Measurements from ENCODE around the gene PACSIN1.

PACSIN1 gene

DNA sequence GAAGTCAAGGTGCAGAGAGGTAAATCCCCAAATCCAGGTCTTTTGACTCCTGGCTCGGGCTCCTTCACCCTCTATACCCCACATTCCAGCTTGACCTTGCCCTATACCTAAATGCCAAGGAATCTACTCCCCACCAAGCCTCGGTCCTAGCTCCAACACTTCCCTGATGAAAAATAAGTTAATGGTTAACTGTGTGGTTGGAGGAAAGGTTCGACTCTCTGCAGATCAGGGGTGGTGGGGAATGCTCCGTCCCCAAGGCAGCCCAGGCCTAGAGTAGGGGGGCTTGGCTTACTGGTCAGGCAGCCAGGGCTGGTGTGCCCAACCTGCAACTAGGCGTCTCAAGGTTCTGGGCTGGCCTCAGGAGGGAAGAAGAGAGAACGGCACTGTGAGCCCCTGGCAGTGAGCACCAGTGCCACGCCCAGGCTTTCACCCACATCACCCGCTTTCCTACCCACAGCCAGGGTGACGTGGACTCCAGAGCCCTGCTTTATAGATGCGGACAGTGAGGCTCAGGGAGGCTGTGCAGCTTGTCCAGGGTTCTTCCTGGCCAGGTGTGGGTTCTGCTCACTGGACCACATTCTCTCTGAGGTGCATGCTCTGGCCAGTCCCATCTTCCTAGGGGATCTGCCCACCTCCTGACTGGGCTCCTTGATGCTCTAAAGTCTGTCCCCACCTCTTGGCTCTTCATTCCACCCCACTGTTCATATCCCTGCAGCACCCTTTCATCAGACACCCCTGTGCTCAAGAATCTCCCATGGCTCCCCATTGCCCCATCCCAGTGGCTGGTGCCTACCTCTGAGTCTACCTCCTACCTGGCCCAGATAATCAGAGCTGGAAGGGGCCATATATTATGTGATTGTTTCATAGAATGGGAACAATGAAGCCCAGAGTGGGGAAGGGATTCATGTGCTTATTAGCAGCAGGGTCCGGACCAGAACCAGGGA, 82.1 kb downstream of the PACSIN1 start:
- FAIRE-seq = no peak

DNA sequence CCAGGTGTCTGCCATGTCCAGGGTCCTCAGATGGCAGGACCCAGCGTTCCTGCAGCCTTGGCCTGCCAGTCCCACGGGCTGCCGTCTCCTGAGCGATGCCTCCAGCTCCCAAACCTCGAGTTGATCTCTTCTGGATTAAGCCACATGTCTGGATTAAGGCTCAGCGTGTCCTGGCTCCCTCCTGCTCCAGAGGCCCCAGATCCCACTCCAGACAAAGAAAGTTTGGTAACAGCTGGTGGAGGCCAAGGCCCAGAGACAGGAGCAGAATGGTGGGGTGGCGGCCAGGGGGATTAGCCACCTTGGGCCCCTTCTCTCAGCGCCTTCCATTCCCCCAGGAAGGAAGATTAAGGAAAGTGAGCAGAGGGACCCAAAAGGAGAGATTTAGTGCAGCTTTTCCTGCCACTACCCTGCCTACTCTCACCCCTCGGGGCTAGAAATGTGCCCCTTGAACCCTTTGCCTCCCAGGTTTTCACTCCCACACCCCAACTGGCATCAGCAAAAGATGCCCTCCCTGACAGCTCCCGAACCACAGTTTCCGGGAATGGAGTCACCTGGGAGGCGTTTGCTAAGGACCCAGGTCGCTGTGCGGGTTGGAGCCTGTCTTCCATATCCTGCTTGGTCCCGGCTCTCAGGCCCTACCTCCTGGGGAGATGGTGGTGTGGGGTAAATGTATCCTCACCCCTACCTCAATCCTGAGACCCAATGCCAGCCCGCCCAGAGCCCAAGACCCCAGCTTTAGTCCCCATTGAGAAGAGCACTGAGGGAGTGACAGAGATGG, 83.3 kb downstream of the PACSIN1 start:
- no peak for FAIRE-seq

DNA sequence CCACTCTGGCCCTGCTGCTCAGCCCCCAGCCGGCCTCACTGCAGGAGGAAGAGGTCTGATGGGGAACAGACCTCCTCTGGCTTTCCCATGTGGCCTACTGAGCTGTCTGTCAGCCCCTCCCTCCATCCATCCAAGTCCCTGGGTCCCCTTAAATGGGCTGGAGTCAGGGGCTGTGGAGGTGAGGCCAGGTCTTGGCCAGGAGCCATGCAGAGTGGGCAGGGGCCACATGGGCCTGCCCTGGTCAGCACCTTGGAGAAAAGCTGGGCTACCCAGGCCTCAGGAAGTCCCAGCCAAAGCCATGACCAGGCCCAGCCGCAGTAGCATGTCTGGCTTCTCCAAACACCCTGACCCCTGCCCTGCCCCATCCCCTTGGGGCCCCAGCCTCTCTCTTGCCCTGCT, 83.9 kb downstream of the PACSIN1 start:
- FAIRE-seq = no peak

DNA sequence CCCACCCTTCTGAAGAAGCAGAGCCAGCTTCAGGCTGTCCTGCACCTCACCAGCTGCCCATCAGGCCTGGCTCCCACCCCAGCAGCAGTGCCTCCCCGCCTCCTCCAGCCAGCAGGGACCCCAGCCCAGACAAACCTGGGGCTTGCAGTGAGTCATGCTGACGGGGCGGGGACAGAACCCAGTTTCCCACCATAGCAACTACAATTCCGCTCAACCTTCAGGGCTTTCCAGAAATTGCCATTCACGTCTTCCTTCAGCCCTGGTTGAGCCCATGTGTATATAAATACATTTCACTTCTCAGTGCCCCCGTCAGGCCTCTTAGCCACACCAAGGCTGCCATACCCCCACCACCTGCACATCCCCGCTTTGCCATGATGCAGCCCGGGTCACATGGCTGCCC, 85.8 kb downstream of the PACSIN1 start:
- no peak for FAIRE-seq

DNA sequence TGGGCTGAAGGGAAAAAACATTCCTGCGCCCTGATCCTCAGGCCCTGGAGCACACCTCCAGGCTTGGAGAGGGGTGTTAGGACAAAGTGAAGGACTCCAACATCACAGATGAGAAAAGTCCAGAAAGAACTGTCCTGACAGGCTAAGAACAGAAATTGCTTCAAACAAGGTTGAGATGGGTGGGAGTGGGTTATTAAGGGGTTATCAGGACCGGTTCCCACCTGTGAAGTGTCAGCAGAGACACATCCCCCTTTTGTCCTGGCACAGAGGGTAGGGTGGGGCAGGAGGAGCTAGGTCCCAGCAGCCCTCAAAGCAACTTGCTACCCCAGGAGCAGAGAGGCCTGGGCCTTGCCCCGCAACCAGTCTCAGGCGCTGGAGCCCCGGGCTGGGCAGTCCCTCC, 86.7 kb downstream of the PACSIN1 start:
- no peak for FAIRE-seq

DNA sequence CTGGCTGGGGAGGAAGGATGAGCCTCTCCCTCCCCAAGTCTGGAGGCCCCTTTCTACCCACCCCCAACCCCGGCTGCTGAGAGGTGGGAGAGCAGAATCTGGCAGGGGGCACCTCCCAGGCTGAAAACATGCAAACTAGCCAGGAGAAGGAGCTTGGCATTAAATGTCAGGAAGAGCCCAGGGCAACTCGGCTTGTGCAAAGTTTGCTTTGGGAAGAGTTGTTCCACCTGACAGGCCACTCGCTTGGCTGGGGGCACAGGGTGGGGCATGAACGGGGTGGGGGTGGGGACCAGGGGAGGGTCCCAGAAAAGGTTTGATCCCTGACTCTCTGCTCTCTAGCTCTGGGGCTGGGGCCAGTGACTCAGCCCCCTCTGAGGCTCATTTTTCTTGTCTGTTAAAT, 87.3 kb downstream of the PACSIN1 start:
- FAIRE-seq = no peak

DNA sequence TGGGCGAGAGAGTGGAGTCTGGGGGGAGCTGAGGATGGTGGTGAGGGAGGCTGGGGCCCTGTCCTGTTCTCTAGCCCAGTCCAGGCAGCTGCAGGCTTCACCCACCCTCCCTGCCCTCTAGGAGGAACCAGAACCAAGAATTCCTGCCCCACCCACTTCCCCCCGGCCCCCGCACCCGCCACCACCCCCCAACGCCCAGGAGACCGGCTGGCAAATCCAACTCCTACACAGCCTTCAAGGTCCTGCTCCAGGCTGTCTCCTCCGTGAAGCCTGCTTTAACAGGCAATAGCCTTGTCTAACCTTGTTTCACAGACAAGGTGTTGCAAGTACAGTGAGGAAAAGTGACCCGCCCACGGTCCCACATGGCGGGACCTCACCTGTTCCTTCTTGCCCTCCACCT, 87.9 kb downstream of the PACSIN1 start:
- no peak for FAIRE-seq

DNA sequence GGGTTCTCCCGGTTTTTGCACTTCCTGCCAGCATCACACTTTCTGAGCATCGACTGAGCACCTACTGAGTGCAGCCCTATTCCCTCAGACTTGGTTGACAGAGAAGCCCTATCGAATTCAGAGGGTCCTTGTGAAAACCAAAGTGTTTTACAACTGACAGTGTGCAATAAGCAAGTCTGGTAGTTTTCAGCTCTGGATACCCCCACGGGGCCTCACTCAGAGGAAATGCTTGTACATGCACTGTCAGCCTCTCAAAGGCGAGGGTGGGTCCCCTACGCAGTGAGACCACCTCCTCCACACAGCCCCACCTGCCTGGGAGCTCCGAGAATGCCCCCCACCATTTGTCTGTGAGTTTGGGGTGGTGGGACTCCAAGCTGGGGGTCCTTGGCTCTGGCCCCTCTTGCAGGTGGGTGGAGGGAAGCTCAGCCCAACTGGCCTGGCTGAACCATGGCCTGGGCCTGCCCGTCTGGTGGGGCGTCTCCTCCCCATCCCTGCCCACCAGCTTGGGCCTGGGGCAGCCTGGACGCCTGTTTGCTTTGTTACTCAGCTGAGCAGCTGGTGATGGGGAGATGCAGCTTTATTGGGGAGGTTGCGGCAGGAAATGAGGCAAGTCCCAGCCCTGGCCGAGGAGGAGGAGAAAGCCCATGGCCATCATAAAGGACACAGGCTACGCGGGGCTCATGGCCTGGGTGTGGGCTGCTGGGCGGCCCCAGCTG, 88.6 kb downstream of the PACSIN1 start:
- no peak for FAIRE-seq

DNA sequence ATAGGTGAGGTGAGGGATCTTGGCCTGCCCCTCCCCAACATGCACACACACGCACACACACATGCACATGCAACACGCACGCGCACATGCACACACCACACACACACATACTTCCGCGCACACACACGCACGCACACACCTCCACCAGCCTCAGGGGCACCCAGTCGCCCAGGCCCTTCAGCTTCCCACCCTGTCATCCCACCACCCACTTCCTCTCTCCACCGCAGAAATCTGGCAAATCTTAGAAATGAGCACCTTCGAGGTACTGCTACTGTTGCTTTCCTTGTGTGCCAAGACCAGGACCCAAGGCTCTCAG, 89.1 kb downstream of the PACSIN1 start:
- no peak for FAIRE-seq

DNA sequence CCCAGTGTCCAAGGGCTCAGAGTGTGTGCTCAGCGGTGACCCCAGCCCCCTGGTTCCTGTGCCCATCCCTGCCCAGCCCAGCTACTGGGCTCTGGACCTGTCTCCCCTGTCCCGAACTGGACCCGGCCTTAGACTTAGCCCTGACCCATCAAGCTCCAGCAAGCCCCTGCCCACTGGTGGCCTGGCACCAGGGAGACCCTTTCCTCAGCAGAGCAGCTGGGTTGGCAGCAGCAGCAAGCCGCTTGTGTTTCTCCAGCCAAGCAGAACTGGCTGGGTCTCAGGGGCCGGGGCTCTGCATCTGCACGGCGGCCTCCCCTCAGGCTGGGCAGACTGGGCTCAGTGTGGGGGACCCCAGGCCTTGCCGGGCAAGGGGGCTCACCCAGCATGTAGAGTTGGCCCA, 89.5 kb downstream of the PACSIN1 start:
- FAIRE-seq = no peak

DNA sequence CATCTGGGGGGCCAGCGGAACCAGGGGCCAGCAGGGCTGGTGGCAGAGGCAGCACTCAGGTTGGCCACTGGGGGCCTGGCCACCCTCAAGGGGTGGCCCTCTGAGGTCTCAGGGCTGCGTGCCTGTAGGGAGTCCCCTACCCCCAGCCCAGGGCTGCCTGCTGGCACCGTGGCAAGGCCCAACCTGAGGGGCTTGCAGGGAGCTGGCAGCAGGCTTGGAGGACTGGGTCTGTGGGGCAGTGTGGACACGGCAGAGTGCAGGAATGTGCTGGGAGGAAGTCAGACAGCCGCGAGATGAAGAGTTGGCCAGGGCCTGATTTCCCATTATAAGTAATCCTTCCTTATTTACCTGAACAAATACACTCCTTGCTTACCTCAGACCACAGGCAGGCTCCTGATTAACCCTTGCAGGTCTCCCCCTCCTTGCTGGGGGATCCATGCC, 90.2 kb downstream of the PACSIN1 start, which contains the start of gene SPDEF:
Gene SPDEF, minus strand, starts transcription at position 299 of the 441 bp plus-strand sequence. CDS start 11,874 bp downstream, outside the sequence.
- FAIRE-seq = no peak

DNA sequence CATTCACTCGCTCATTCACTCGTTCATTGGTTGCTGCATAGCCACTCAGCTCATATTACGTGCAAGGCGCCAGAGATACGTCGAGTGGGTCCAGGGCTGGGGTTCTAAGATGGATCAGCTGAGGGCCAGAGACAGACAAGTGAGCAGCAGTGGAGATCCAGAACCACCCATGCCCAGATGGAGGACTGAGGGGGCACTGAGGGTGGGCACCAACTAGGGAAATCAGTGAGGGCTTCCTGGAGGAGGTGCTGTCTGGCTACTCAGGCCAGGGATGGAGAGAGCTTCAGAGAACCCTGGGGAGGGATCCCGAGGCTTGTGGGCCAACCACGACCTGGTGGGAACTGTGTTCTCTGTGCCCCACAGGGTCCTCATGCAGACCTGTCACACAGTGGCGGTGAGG, 90.6 kb downstream of the PACSIN1 start:
- FAIRE-seq = no peak

DNA sequence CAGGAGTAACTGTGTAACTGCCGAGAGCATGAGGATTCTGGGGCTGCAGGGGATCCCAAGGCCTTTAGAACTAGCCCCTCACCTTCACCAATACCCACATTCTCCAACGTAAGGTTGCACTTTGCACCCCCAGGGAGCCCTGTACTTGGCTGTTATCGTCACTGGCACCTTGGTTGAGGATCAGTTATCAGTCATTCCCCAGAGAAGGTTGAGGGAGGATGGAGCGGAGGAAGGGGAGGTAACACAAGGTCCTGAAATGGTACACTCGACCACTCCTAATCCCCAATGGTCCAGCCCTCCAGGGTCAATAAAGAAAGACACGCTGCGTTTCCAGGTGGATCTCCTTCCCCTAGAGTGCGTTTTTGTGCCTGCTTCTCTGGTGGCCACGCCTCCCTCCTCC, 91.4 kb downstream of the PACSIN1 start:
- FAIRE-seq = no peak

DNA sequence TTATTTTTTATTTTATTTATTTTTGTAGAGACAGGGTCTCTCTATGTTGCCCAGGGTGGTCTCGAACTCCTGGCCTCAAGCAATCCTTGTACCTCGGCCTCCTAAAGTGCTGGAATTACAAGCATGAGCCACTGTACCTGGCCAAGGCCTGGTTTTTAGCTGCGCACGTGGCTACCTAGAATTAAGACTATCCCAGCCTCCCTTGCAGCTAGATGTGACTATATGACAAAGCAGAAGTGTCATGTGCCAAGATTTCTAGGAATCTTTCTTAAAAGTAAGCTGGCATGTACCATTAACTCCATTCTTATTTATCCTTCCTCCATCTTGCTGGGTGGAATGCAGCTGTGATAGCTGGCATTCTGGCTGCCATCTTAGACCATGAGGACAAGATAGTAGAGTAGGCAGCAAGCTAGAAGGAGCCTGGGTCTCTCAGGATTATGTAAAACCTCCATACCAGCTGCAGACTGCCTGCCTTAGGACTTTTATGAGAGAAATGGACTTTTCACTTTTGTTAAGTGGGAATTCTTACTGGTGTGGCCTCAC, 92.4 kb downstream of the PACSIN1 start:
- FAIRE-seq = no peak

DNA sequence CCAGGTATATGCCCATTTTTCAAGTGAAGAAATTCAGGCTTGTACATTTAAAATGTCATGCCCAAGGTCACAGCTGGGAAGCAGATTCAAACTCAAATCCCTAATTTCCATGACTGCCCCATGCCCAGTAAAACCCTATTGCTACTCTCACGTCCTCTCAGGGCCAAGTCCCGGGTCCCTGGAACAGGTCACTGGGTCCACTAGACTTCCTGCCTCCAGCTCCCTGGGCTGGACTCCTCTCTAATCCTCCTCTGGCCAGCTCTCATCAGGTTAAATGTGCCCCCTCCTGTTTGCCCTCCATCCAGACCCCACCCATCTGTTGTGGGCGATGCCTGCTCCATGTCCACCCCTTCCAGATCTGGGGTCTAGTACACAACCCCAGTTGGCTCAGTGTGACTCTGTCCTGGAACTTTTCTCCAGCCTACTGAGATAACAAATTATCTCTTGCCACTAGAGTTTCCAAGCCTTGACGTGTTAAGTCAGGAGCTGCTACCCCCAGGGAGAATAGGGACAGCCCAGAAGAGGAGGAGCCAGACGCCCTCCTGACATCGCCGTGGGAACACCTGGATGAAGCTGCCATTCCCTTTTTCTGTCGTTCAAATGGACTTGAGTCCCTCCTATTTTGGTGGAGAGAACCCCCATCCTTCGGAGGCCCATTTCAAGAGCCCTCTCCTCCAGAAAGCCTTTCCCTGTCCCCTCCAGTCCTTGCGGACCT, 93.9 kb downstream of the PACSIN1 start:
- FAIRE-seq = no peak

DNA sequence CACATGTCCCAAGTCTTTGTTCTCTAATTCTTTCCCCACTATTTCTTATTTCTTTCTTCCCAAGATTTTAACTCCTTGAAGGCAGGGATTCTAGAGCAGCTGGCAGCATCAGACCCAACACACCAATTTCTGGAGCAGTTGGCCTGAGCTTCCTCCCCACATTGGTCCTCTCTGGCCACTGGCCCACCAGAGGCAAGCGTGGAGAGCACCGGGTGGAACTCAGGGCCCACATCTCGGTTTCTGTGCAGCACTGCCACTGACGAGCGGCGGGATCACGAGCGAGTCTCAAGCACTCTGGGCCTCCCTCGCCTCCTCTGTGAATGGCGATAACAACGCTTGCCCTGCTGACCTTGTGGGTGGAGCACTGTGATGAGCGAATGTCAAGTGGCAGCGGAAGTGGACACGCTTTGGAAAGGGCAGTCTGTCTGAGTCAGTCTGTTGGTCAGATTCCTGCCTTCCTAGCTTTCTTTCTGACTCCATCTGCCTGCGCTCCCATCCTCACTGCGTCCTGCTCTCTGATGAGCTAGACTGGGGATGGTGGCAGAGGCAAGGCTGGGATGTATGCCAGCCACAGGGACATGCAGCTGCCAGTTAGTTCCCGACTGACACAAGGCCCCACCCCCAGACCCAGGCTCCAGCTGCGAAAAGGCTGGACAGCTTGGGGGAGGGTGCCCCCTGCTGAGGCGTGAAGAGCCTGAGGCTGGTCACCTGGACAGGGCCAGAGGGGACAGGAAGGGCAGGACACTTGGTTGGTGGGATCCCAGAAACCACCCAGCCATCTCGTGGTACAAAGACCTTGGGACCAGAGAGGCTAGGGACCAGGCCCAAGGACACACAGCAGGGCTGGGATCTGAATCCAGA, 94.7 kb downstream of the PACSIN1 start:
- no peak for FAIRE-seq

DNA sequence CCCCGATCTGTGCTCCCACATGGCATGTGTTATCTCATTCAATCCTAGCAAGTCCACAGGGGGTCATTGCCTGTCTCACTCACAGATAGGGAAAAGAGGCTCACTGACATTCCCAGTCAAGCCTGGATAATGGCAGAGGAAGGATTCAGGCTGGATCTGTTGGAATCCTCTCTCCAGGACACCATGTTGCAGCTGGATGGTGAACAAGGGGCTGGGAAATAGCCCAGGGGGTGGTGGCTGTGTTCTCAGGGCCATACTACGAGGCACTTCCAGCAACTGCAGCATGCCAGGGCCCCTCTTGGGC, 95.3 kb downstream of the PACSIN1 start:
- no peak for FAIRE-seq

DNA sequence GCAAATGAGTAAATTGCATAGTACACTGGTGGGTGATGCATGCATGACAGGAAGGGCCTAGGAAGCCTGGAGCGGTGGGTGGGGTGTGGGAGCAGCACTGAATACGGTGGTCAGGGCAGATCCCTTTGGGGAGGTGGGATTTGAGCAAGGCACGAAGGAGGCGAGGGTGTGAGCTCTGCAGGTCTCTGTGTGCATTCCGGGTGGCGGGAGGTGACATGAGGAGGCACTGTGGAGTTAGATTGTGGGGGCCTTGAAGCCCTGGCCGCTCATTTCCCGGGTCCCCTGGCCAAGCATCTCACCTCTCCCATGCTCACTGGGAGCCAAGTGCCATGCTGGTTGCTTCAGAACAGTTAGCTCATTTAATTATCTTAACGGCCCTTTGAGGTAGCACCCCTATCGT, 96.5 kb downstream of the PACSIN1 start:
- FAIRE-seq = no peak

DNA sequence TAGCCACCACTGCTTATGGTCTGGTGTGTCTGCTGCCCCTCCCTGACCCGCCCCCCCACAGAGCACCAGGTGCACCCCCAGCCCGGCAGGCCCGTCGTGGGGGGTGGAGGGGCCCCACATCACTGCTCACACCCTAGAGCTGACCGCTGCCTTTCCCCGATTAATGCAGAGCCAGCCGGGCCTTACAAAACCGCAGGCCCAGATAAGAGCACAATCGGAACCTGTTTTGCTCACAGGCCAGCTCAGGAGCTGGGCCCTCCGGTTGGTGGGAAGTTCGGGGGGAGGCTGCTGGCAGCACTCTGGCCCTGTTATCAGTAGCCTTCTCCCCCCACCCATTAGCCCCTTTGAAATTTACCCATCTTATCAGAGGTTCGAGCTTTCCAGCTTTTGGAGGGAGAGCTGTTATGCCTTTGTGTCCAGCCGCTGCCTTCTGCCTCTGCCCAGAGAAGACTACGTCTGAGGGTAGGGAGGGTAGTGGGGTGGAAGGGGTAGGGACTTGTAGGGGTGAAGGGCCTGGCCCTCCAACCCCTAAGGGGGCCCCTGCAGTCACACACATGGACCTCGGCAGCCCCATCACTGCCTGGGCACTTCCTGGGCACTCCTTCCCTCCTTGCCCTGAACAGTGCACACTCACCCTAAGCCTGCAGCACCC, 97.1 kb downstream of the PACSIN1 start:
- FAIRE-seq = no peak

DNA sequence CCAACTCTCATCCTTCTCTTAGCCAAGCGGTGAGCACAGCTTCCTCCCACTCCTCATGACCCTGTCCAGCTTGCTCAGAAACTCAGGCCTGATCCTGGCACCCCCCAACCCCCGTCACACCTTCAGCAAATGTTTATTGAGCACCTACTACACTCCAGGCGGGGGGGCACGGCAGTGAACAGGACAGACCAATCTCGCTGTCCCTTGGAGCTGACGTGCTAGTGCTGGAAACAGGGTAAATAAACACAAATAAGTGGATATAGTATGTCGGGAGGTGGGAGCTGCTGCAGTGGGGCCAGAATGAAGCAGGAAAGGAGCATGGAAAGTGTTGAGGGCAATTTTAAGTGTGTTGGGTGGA, 97.6 kb downstream of the PACSIN1 start:
- FAIRE-seq = no peak

DNA sequence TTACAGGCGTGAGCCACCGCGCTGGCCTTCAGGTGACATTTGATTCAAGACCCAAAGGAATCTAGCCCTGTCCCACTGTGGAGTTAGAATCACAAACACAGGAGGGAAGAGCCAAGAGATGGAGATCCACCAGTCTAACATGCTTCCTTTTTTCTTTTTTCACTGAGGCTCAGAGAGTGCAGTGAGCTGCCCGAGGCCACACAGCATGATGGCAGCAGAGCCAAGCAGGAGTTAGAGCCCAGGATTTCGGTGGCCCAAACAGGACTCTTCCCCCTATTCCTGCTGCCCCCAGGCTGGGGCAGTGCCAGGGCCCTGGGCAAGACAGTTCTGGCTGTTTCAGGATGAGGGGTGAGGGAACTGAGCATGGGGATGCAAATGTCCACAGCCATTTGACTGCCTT, 98.3 kb downstream of the PACSIN1 start:
- no peak for FAIRE-seq
